ENCODE data around the gene NUDT3.

NUDT3 gene

DNA sequence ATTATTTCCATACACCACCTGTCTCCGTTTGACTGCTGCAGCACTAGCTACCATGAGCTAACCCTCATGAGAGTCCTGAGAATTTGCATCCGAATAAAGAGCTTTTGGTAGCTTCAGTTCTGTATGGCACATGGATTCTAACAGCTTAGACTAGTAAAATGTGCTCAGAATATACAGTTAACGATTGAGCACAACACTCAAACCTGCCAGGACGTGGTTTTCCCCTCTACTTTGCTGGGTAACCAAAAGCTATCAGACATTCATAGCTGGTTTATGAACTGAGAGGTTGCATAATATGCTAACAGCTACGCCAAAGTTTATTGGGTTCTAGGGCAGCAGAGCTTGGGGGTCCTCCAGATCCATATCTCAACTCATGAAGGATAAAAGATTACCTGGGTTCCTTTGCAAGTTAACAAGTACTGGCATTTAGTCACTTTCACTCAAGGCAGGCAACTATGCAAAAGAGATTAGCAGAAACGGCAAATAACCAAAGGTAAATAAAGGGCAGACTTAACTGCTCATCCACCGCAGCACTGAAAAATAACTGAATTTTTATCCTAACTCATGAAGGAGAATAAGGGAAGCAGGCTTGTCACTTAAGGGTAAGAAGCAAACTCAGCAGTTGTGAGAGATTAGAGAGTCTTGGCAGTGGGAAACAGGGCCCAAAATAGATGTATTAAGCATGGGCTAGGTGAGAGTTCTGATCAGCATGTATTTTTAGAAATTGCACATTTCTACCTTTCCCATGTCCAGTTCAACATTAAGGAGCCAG is 29.4 kb downstream of the NUDT3 start:
- H3K4me1 ChIP-seq (ENCODE audit: insufficient read depth, low read length, severe bottlenecking): peaks cover 49% of the 10 kb centered on the region
- H3K9ac ChIP-seq (ENCODE audit: low read length): peak overlapping the region; percentile 57
- no peaks in the 10 kb centered on the region for H3K9me3 ChIP-seq (ENCODE audit: low read length)
- H3K79me2 ChIP-seq (ENCODE audit: insufficient read depth, low read length): peaks cover 72% of the 10 kb centered on the region
- peak overlapping the region; percentile 92 for H3K27ac ChIP-seq (ENCODE audit: low read depth, low read length, poor library complexity, severe bottlenecking)
- no peaks in the 10 kb centered on the region for H3F3A ChIP-seq (ENCODE audit: insufficient read depth, low read length)
- no peak overlapping the region for H2AFZ ChIP-seq (ENCODE audit: low read length)
- TF ChIP-seq EZH2 (IDR thresholded peaks at IDR 0.05; ENCODE audit: borderline replicate concordance, low read length): no peak
- TF ChIP-seq, protein P1, sequence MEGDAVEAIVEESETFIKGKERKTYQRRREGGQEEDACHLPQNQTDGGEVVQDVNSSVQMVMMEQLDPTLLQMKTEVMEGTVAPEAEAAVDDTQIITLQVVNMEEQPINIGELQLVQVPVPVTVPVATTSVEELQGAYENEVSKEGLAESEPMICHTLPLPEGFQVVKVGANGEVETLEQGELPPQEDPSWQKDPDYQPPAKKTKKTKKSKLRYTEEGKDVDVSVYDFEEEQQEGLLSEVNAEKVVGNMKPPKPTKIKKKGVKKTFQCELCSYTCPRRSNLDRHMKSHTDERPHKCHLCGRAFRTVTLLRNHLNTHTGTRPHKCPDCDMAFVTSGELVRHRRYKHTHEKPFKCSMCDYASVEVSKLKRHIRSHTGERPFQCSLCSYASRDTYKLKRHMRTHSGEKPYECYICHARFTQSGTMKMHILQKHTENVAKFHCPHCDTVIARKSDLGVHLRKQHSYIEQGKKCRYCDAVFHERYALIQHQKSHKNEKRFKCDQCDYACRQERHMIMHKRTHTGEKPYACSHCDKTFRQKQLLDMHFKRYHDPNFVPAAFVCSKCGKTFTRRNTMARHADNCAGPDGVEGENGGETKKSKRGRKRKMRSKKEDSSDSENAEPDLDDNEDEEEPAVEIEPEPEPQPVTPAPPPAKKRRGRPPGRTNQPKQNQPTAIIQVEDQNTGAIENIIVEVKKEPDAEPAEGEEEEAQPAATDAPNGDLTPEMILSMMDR (IDR thresholded peaks at IDR 0.05; ENCODE audit: low read length): no peak
- H3K27me3 ChIP-seq (ENCODE audit: insufficient read depth, low read length): no peaks in the 10 kb centered on the region
- no peaks in the 10 kb centered on the region for H3K9me2 ChIP-seq (ENCODE audit: low read depth, low read length)
- H3K4me2 ChIP-seq (ENCODE audit: low read length): peak overlapping the region; percentile 78
- no peaks in the 10 kb centered on the region for H3K36me3 ChIP-seq (ENCODE audit: insufficient read depth, low read length)
- H3K4me3 ChIP-seq (ENCODE audit: low read depth, low read length, poor library complexity, severe bottlenecking): peak overlapping the region; percentile 51
- no peaks in the 10 kb centered on the region for H4K20me1 ChIP-seq (ENCODE audit: insufficient read depth, low read length)

DNA sequence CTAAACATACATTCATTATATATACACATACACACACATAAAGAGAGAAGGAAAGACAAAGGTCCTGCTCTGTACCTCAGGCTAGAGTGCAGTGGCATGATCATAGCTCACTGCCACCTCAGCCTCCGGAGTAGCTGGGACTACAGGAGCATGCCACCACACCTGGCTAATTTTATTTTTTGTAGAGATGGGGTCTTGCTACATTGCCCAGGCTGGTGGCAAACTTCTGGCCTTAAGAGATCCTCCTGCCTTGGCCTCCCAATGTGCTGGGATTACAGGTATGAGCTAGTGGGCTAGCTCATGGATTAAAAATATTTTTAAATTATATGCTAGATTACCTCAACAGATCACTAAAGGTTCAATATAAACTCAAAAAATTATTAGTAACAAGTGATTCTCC is 30.3 kb downstream of the NUDT3 start:
- Histone ChIP-seq H3F3A (ENCODE audit: insufficient read depth, low read length) (no peaks in the 10 kb centered on the region), H3K9me2 (ENCODE audit: low read depth, low read length) (no peaks in the 10 kb centered on the region), H3K36me3 (ENCODE audit: insufficient read depth, low read length) (no peaks in the 10 kb centered on the region), H3K79me2 (ENCODE audit: insufficient read depth, low read length) (peaks cover 75% of the 10 kb centered on the region), H3K9ac (ENCODE audit: low read length) (no peak overlapping the region; the same call in 1 of the 2 replicates), H2AFZ (ENCODE audit: low read length) (no peak overlapping the region), H3K9me3 (ENCODE audit: low read length) (no peaks in the 10 kb centered on the region), H4K20me1 (ENCODE audit: insufficient read depth, low read length) (no peaks in the 10 kb centered on the region), H3K27me3 (ENCODE audit: insufficient read depth, low read length) (no peaks in the 10 kb centered on the region), H3K4me2 (ENCODE audit: low read length) (peak overlapping the region; percentile 78; the same call in 1 of the 2 replicates), H3K27ac (ENCODE audit: low read depth, low read length, poor library complexity, severe bottlenecking) (peak overlapping the region; percentile 92), H3K4me1 (ENCODE audit: insufficient read depth, low read length, severe bottlenecking) (peaks cover 49% of the 10 kb centered on the region), H3K4me3 (ENCODE audit: low read depth, low read length, poor library complexity, severe bottlenecking) (no peak overlapping the region)
- no peak for TF ChIP-seq EZH2 (IDR thresholded peaks at IDR 0.05; ENCODE audit: borderline replicate concordance, low read length)

DNA sequence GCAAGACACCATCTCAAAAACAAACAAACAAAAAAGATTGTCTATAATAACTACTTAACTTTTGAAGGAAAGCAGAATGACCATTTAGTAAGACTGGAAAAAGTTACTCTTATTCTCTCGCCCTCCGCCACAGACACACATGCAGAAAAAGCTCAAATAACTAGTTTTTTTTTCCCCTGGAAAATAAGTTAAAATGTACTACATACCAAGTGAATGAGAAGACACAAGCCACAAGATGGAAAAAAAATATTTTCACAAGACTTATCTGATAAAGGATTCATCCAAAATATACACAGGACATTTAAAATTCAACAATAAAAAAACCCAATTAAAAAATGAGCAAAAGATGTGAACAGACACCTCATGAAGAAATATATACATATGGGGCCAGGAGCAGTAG is 31.9 kb downstream of the NUDT3 start:
- H3K27me3 ChIP-seq (ENCODE audit: insufficient read depth, low read length): no peaks in the 10 kb centered on the region
- no peaks in the 10 kb centered on the region for H3K9me3 ChIP-seq (ENCODE audit: low read length)
- H3F3A ChIP-seq (ENCODE audit: insufficient read depth, low read length): no peaks in the 10 kb centered on the region
- peak overlapping the region; percentile 22 for H3K27ac ChIP-seq (ENCODE audit: low read depth, low read length, poor library complexity, severe bottlenecking)
- H3K79me2 ChIP-seq (ENCODE audit: insufficient read depth, low read length): peaks cover 81% of the 10 kb centered on the region
- no peak overlapping the region for H3K4me3 ChIP-seq (ENCODE audit: low read depth, low read length, poor library complexity, severe bottlenecking)
- H3K9me2 ChIP-seq (ENCODE audit: low read depth, low read length): no peaks in the 10 kb centered on the region
- H3K4me2 ChIP-seq (ENCODE audit: low read length): no peak overlapping the region
- no peak overlapping the region for H3K9ac ChIP-seq (ENCODE audit: low read length)
- TF ChIP-seq, protein P1 (IDR thresholded peaks at IDR 0.05; ENCODE audit: low read length): no peak
- TF ChIP-seq EZH2 (IDR thresholded peaks at IDR 0.05; ENCODE audit: borderline replicate concordance, low read length): no peak
- H3K36me3 ChIP-seq (ENCODE audit: insufficient read depth, low read length): no peaks in the 10 kb centered on the region
- no peak overlapping the region for H2AFZ ChIP-seq (ENCODE audit: low read length)
- peaks cover 49% of the 10 kb centered on the region for H3K4me1 ChIP-seq (ENCODE audit: insufficient read depth, low read length, severe bottlenecking)
- H4K20me1 ChIP-seq (ENCODE audit: insufficient read depth, low read length): no peaks in the 10 kb centered on the region

All from OCI-LY1 (cell line).